ENCODE results near the gene KLHL36. TPM values are rescaled to one million over a fixed set of nuclear protein-coding genes. Genes with fewer than 3 reads are reported as not detected.

KLHL36 gene
- total and polyA plus RNA-seq, 5 donors = 17.2 to 47.2 (median 39.5) TPM

GRCh38 chr16:84703681-84704080, 55.4 kb downstream of the KLHL36 start:
- H3K9me3 ChIP-seq (ENCODE audit: control insufficient read depth, low read length) = no peaks in the 10 kb centered on the region
- H3K4me1 ChIP-seq (ENCODE audit: control insufficient read depth, insufficient read depth, low read length) = no peaks in the 10 kb centered on the region
- H3K4me3 ChIP-seq (ENCODE audit: low read length) = no peak overlapping the region
- no peak for DNase-seq
- ATAC-seq = no peak
- intact Hi-C loops (cut with DNase I) = no loop called here
- WGBS = 78% methylated on average over 10 of the region's 10 CpGs
- no peak overlapping the region for H3K27ac ChIP-seq (ENCODE audit: low read length)
- no peaks in the 10 kb centered on the region for H3K27me3 ChIP-seq (ENCODE audit: control insufficient read depth, insufficient read depth)

- ATAC-seq = no peak
These were observed 55.9 kb downstream of the KLHL36 start for GRCh38 chr16:84704253-84704652.

GRCh38 chr16:84706856-84707255, 58.5 kb downstream of the KLHL36 start:
- Histone ChIP-seq H3K4me3 (ENCODE audit: low read length) (no peak overlapping the region), H3K9me3 (ENCODE audit: control insufficient read depth, low read length) (no peaks in the 10 kb centered on the region), H3K4me1 (ENCODE audit: control insufficient read depth, insufficient read depth, low read length) (peaks cover 2% of the 10 kb centered on the region), H3K27me3 (ENCODE audit: control insufficient read depth, insufficient read depth) (no peaks in the 10 kb centered on the region), H3K27ac (ENCODE audit: low read length) (no peak overlapping the region)
- WGBS = 98% methylated on average over 1 of the region's 1 CpG
- intact Hi-C loops (cut with DNase I) = no loop called here
- ATAC-seq (no peak), DNase-seq (no peak)

More at GRCh38 chr16:84704253-84704652, 55.9 kb downstream of the KLHL36 start:
- DNase-seq = no peak
- H3K4me3 ChIP-seq (ENCODE audit: low read length) = no peak overlapping the region
- no peaks in the 10 kb centered on the region for H3K9me3 ChIP-seq (ENCODE audit: control insufficient read depth, low read length)
- intact Hi-C loops (cut with DNase I) = no loop called here
- H3K27ac ChIP-seq (ENCODE audit: low read length) = no peak overlapping the region
- H3K4me1 ChIP-seq (ENCODE audit: control insufficient read depth, insufficient read depth, low read length) = peaks cover 2% of the 10 kb centered on the region
- WGBS = 62% methylated on average over 2 of the region's 2 CpGs
- no peaks in the 10 kb centered on the region for H3K27me3 ChIP-seq (ENCODE audit: control insufficient read depth, insufficient read depth)

GRCh38 chr16:84709609-84710008, 61.3 kb downstream of the KLHL36 start:
- H3K27ac ChIP-seq (ENCODE audit: low read length) = no peak overlapping the region
- H3K4me3 ChIP-seq (ENCODE audit: low read length) = no peak overlapping the region
- ATAC-seq = peak in 1 of 2 donors; percentile 37

GRCh38 chr16:84710686-84711085, 62.4 kb downstream of the KLHL36 start:
- no peaks in the 10 kb centered on the region for H3K9me3 ChIP-seq (ENCODE audit: control insufficient read depth, low read length)
- no peaks in the 10 kb centered on the region for H3K27me3 ChIP-seq (ENCODE audit: control insufficient read depth, insufficient read depth)
- DNase-seq = no peak
- H3K4me3 ChIP-seq (ENCODE audit: low read length) = no peak overlapping the region
- intact Hi-C loops (cut with DNase I) = no loop called here
- H3K27ac ChIP-seq (ENCODE audit: low read length) = no peak overlapping the region
- ATAC-seq = no peak
- peaks cover 17% of the 10 kb centered on the region for H3K4me1 ChIP-seq (ENCODE audit: control insufficient read depth, insufficient read depth, low read length)
- WGBS = 82% methylated on average over 11 of the region's 11 CpGs

More at GRCh38 chr16:84709609-84710008, 61.3 kb downstream of the KLHL36 start:
- WGBS = 85% methylated on average over 10 of the region's 10 CpGs
- intact Hi-C loops (cut with DNase I) = no loop called here
- no peaks in the 10 kb centered on the region for H3K9me3 ChIP-seq (ENCODE audit: control insufficient read depth, low read length)
- no peak for DNase-seq
- peaks cover 17% of the 10 kb centered on the region for H3K4me1 ChIP-seq (ENCODE audit: control insufficient read depth, insufficient read depth, low read length)
- H3K27me3 ChIP-seq (ENCODE audit: control insufficient read depth, insufficient read depth) = no peaks in the 10 kb centered on the region

Other genes with a start within 250 kb of the KLHL36 start
- gene MEAK7, start 143.9 kb upstream of the KLHL36 start, total RNA-seq = 1 to 10 TPM; 5.3 to 7.6 (median 6.0) TPM
- 2.9 TPM for gene MEAK7, start 143.9 kb upstream of the KLHL36 start, polyA plus RNA-seq
- 10 to 100 TPM; 12.7 to 26.9 (median 23.5) TPM for gene COTL1, start 30.4 kb upstream of the KLHL36 start, total RNA-seq
- gene COTL1, start 30.4 kb upstream of the KLHL36 start, polyA plus RNA-seq = 11.6 TPM
- gene USP10, start 51.5 kb downstream of the KLHL36 start, total RNA-seq = 10 to 100 TPM; 45.5 to 66.5 (median 62.9) TPM
- 25.8 TPM for gene USP10, start 51.5 kb downstream of the KLHL36 start, polyA plus RNA-seq
- gene CRISPLD2, start 171.5 kb downstream of the KLHL36 start, total RNA-seq = 10 to 100 TPM; 13.1 to 69.5 (median 29.2) TPM
- 12.7 TPM for gene CRISPLD2, start 171.5 kb downstream of the KLHL36 start, polyA plus RNA-seq